Muscle layer of colon (tissue), 2 donors: ENCODE measurements around the gene KIF21B.
"Not testable (repeated sequence)": the region's sequence is repeated elsewhere in the genome, so short reads cannot be mapped to it uniquely, and the experiment has no call there.

Experiments
- H3K27ac ChIP-seq: one replicate; pipeline ENCODE4 v1.7.0; 2013; ENCODE audit warnings: low read depth, mild to moderate bottlenecking, low read length, moderate library complexity
- H3K27me3 ChIP-seq, 2 donors: one replicate each; pipeline ENCODE4 v1.7.0; 2013; ENCODE audit warnings: low read length in 2 of 2, mild to moderate bottlenecking in 2 of 2; ENCODE audit not compliant: insufficient read depth in 2 of 2, control insufficient read depth in 1 of 2
- H3K36me3 ChIP-seq: one replicate; pipeline ENCODE4 v1.7.0; 2013; ENCODE audit warnings: mild to moderate bottlenecking, low read length; ENCODE audit not compliant: insufficient read depth
- H3K4me1 ChIP-seq: one replicate; pipeline ENCODE4 v1.7.0; 2013; ENCODE audit warnings: mild to moderate bottlenecking, low read length; ENCODE audit not compliant: insufficient read depth
- H3K4me3 ChIP-seq, 2 donors: one replicate each; pipeline ENCODE4 v1.7.0; 2013; ENCODE audit warnings: low read length in 2 of 2, low read depth in 1 of 2, mild to moderate bottlenecking in 1 of 2, moderate library complexity in 1 of 2
- H3K9ac ChIP-seq: one replicate; pipeline ENCODE4 v1.7.0; 2013; ENCODE audit warnings: low read length
- H3K9me3 ChIP-seq: one replicate; pipeline ENCODE4 v1.7.0; 2013; ENCODE audit warnings: mild to moderate bottlenecking, low read length
- donor health status: abdominal sarcoma.
- donor health status: Adenocarcinoma of cecum.

The KIF21B gene

GRCh38 chr1:200949626-200950025 lies 73.9 kb downstream of the KIF21B start:
- Histone ChIP-seq H3K27ac (no peak overlapping the region), H3K4me3 (no peak overlapping the region), H3K4me1 (no peaks in the 10 kb centered on the region), H3K27me3 (no peaks in the 10 kb centered on the region), H3K36me3 (no peaks in the 10 kb centered on the region), H3K9me3 (no peaks in the 10 kb centered on the region), H3K9ac (no peak overlapping the region)

- Histone ChIP-seq H3K27me3 (no peaks in the 10 kb centered on the region), H3K36me3 (no peaks in the 10 kb centered on the region), H3K4me1 (no peaks in the 10 kb centered on the region), H3K9ac (no peak overlapping the region), H3K9me3 (no peaks in the 10 kb centered on the region), H3K27ac (no peak overlapping the region), H3K4me3 (no peak overlapping the region)
These were observed 76.4 kb downstream of the KIF21B start for GRCh38 chr1:200947059-200947566.

- H3K27me3 ChIP-seq: no peaks in the 10 kb centered on the region
- H3K4me3 ChIP-seq: no peak overlapping the region
- H3K36me3 ChIP-seq: no peaks in the 10 kb centered on the region
- peaks cover 4% of the 10 kb centered on the region for H3K9me3 ChIP-seq
- no peaks in the 10 kb centered on the region for H3K4me1 ChIP-seq
- H3K27ac ChIP-seq: no peak overlapping the region
- no peak overlapping the region for H3K9ac ChIP-seq
These were observed 78.4 kb downstream of the KIF21B start for GRCh38 chr1:200945111-200945510.

- no peak overlapping the region for H3K27ac ChIP-seq
- peaks cover 4% of the 10 kb centered on the region for H3K9me3 ChIP-seq
These were observed 84.6 kb downstream of the KIF21B start for GRCh38 chr1:200938955-200939354.

GRCh38 chr1:200935286-200935962 lies 88.1 kb downstream of the KIF21B start:
- not testable (repeated sequence) for H3K27ac ChIP-seq, H3K4me3 ChIP-seq, H3K9ac ChIP-seq, H3K4me1 ChIP-seq, H3K27me3 ChIP-seq, H3K36me3 ChIP-seq, H3K9me3 ChIP-seq

More at GRCh38 chr1:200938955-200939354, 84.6 kb downstream of the KIF21B start:
- H3K36me3 ChIP-seq: no peaks in the 10 kb centered on the region
- H3K4me3 ChIP-seq: no peak overlapping the region
- H3K4me1 ChIP-seq: no peaks in the 10 kb centered on the region
- no peaks in the 10 kb centered on the region for H3K27me3 ChIP-seq
- no peak overlapping the region for H3K9ac ChIP-seq

- Histone ChIP-seq H3K4me3 (no peak overlapping the region), H3K27me3 (no peaks in the 10 kb centered on the region), H3K36me3 (no peaks in the 10 kb centered on the region), H3K4me1 (no peaks in the 10 kb centered on the region), H3K27ac (no peak overlapping the region), H3K9me3 (no peaks in the 10 kb centered on the region), H3K9ac (no peak overlapping the region)
These were observed 88.8 kb downstream of the KIF21B start for GRCh38 chr1:200934676-200935245.

GRCh38 chr1:200931776-200932175 lies 91.7 kb downstream of the KIF21B start:
- H3K4me3 ChIP-seq: no peak overlapping the region
- H3K4me1 ChIP-seq: no peaks in the 10 kb centered on the region

GRCh38 chr1:200930285-200930684 lies 93.2 kb downstream of the KIF21B start:
- not testable (repeated sequence) for H3K9ac ChIP-seq, H3K4me3 ChIP-seq, H3K36me3 ChIP-seq, H3K4me1 ChIP-seq, H3K27me3 ChIP-seq, H3K27ac ChIP-seq, H3K9me3 ChIP-seq

More at GRCh38 chr1:200931776-200932175, 91.7 kb downstream of the KIF21B start:
- Histone ChIP-seq H3K9ac (no peak overlapping the region), H3K9me3 (no peaks in the 10 kb centered on the region), H3K36me3 (no peaks in the 10 kb centered on the region), H3K27me3 (no peaks in the 10 kb centered on the region), H3K27ac (no peak overlapping the region)

- Histone ChIP-seq H3K9me3 (no peaks in the 10 kb centered on the region), H3K4me1 (no peaks in the 10 kb centered on the region), H3K36me3 (no peaks in the 10 kb centered on the region), H3K27ac (no peak overlapping the region), H3K9ac (no peak overlapping the region), H3K4me3 (no peak overlapping the region), H3K27me3 (no peaks in the 10 kb centered on the region)
These were observed 93.8 kb downstream of the KIF21B start for GRCh38 chr1:200929530-200930278.

- Histone ChIP-seq H3K27ac (no peak overlapping the region), H3K9me3 (no peaks in the 10 kb centered on the region), H3K4me1 (no peaks in the 10 kb centered on the region), H3K27me3 (no peaks in the 10 kb centered on the region), H3K9ac (no peak overlapping the region), H3K4me3 (no peak overlapping the region), H3K36me3 (no peaks in the 10 kb centered on the region)
These were observed 97.7 kb downstream of the KIF21B start for GRCh38 chr1:200925831-200926230.

GRCh38 chr1:200923601-200924000 lies 99.9 kb downstream of the KIF21B start:
- Histone ChIP-seq H3K4me3 (no peak overlapping the region), H3K27ac (no peak overlapping the region), H3K36me3 (no peaks in the 10 kb centered on the region), H3K9ac (no peak overlapping the region), H3K9me3 (no peaks in the 10 kb centered on the region), H3K4me1 (no peaks in the 10 kb centered on the region), H3K27me3 (no peaks in the 10 kb centered on the region)
